Right atrium auricular region (tissue), 2 donors: ENCODE data around the gene EMP1. TPM values are rescaled to one million over a fixed set of nuclear protein-coding genes. Genes with fewer than 3 reads are reported as not detected.

Experiments used
- DNase-seq: peaks from one replicate; pipeline ENCODE4 v3.0.0-alpha.2; 2019; ENCODE audit warnings: low spot score
- H3K27ac ChIP-seq, 2 donors: fragments of 200-600 bp; sonication (generic); 1 replicate in 1 of 2; 2 replicates in 1 of 2; pipeline ENCODE4 v1.5.1; 2016 to 2019
- H3K27me3 ChIP-seq, 2 donors: fragments of 200-600 bp; sonication (generic); one replicate each; pipeline versions ENCODE4 v1.5.1 to v1.6.0; 2017 to 2019
- H3K36me3 ChIP-seq: fragments of 200-600 bp; sonication (generic); one replicate; pipeline ENCODE4 v1.5.1; 2016
- H3K4me1 ChIP-seq, 2 donors: fragments of 200-600 bp; sonication (generic); one replicate each; pipeline versions ENCODE4 v1.5.1 to v1.6.0; 2017 to 2019
- H3K4me3 ChIP-seq, 2 donors: fragments of 200-600 bp; sonication (generic); 1 replicate in 1 of 2; 2 replicates in 1 of 2; pipeline ENCODE4 v1.5.1; 2017 to 2019; ENCODE audit warnings: mild to moderate bottlenecking in 1 of 2, moderate library complexity in 1 of 2
- H3K9me3 ChIP-seq, 2 donors: fragments of 200-600 bp; sonication (generic); one replicate each; pipeline ENCODE4 v1.5.1; 2019
- total RNA-seq, 2 donors: library from RNA; depleted of rRNA; stranded (reverse); fragments of >200 nt; gene quantifications; one replicate each; pipeline ENCODE4 v1.1.0, GENCODE V29; 2016
- TF ChIP-seq, protein P1 (sequence below), 2 donors: fragments of 200-600 bp; sonication (generic); IDR thresholded peaks; one replicate each; pipeline ENCODE4 v1.5.1; 2019; ENCODE audit warnings: antibody characterized with exemption in 2 of 2

EMP1 gene
- total RNA-seq, 2 donors from 2014 or later, result 188 to 208 TPM

DNA sequence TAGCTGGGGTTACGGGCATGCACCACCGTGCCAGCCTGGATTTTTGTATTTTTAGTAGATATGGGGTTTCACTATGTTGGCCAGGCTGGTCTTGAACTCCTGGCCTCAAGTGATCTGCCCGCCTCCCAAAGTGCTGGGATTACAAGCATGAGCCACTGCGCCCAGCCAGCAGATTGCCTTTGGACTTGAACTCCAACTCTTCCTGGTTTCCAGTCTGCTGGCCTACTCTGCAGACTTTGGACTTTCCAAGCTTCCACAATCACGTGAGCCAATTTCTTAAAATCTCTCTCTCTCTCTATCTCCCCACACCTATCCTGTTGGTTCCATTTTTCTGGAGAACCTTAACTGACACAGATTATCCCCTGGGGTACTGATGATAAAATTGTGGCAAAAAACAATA is 55.0 kb downstream of the EMP1 start:
- TF ChIP-seq, protein P1, sequence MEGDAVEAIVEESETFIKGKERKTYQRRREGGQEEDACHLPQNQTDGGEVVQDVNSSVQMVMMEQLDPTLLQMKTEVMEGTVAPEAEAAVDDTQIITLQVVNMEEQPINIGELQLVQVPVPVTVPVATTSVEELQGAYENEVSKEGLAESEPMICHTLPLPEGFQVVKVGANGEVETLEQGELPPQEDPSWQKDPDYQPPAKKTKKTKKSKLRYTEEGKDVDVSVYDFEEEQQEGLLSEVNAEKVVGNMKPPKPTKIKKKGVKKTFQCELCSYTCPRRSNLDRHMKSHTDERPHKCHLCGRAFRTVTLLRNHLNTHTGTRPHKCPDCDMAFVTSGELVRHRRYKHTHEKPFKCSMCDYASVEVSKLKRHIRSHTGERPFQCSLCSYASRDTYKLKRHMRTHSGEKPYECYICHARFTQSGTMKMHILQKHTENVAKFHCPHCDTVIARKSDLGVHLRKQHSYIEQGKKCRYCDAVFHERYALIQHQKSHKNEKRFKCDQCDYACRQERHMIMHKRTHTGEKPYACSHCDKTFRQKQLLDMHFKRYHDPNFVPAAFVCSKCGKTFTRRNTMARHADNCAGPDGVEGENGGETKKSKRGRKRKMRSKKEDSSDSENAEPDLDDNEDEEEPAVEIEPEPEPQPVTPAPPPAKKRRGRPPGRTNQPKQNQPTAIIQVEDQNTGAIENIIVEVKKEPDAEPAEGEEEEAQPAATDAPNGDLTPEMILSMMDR (IDR thresholded peaks at IDR 0.05), result no peak
- no peak for DNase-seq
- H3K4me1 ChIP-seq, result peaks cover 0 to 5% of the 10 kb centered on the region in 2 donors
- H3K4me3 ChIP-seq, result no peak overlapping the region
- H3K36me3 ChIP-seq, result no peaks in the 10 kb centered on the region
- no peaks in the 10 kb centered on the region for H3K9me3 ChIP-seq
- H3K27me3 ChIP-seq, result no peaks in the 10 kb centered on the region
- no peak overlapping the region for H3K27ac ChIP-seq

DNA sequence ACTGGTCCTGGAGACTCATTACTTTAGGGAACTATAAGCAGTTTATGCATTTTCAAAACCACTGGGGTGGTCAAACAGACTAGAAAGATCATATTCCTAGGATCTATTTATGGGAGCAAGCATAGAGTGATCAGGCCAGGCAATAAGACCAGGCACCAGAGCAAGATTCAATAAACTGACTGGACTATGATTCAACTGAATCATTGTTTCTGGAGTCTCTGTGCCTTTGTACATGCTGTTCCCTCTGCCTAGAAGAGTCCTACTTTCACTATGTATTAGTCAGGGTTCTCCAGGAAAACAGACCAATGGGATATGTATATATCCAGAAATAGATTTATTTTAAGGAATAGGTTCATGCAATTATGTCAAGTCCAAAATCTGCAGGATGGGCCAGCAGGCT is 55.5 kb downstream of the EMP1 start:
- no peak for DNase-seq
- no peak overlapping the region for H3K27ac ChIP-seq
- H3K36me3 ChIP-seq, result no peaks in the 10 kb centered on the region
- H3K4me1 ChIP-seq, result peaks cover 0 to 5% of the 10 kb centered on the region in 2 donors
- TF ChIP-seq, protein P1 (IDR thresholded peaks at IDR 0.05), result no peak
- H3K9me3 ChIP-seq, result no peaks in the 10 kb centered on the region
- H3K27me3 ChIP-seq, result no peaks in the 10 kb centered on the region
- no peak overlapping the region for H3K4me3 ChIP-seq

DNA sequence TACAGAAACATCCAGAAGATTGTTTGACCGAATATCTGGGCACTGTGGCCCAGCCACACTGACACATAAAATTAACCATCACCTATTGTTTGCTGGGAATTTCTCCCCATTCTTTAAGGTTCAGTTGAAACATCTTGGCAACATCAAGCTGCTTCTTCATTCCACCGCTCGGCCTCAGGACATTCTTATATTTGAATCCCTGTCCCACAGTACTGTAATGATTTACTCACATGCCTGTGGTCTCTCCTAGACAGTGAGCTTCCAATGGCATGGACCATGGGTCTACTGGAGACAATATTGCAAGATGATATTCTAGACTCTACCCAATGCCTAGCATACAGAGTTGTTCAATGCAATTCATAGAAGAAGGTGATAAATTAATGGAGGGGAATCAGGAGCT is 56.1 kb downstream of the EMP1 start:
- Histone ChIP-seq H3K9me3 (no peaks in the 10 kb centered on the region), H3K36me3 (no peaks in the 10 kb centered on the region), H3K4me1 (peaks cover 0 to 5% of the 10 kb centered on the region in 2 donors), H3K27ac (no peak overlapping the region), H3K27me3 (no peaks in the 10 kb centered on the region), H3K4me3 (no peak overlapping the region)
- no peak for DNase-seq
- TF ChIP-seq, protein P1 (IDR thresholded peaks at IDR 0.05), result no peak

DNA sequence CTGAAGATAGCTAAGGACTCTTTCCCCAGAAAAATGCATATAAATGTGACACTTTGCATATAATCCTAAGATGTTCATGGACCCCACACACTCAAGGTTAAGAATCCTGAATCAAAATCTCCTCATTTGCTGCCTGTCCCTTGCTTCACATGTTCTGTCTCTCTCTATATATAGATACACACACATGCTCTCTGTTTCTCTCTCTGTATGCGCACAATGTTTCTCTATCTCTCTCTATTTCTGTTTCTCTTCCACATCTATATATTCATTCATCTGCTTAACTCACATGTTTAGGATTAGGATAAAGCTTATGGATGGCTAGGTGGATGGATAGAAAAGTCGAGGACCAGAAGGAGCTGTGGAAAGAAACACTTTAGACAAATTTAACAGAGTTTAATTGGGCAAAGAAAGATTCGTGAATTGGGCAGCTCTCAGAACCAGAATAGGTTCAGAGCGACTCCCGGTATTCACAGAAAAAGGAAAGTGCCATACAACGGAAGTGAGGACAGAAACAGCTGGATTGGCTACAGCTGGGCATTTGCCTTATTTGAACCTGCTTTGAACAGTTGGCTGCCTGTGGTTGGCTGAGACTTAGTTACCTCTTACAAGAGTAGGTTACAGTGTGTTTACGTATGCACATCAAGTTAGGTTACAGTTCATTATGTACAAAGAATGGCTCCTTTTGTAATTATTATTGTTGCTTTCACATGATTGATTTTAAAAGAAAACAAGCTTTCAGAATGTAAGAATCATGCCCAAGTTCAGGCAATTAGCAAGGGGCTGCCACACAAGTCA is 57.6 kb downstream of the EMP1 start:
- H3K27me3 ChIP-seq, result no peaks in the 10 kb centered on the region
- H3K4me1 ChIP-seq, result peaks cover 0 to 5% of the 10 kb centered on the region in 2 donors
- H3K4me3 ChIP-seq, result no peak overlapping the region
- H3K27ac ChIP-seq, result no peak overlapping the region
- H3K36me3 ChIP-seq, result no peaks in the 10 kb centered on the region
- TF ChIP-seq, protein P1 (IDR thresholded peaks at IDR 0.05), result no peak
- DNase-seq, result no peak
- H3K9me3 ChIP-seq, result no peaks in the 10 kb centered on the region

DNA sequence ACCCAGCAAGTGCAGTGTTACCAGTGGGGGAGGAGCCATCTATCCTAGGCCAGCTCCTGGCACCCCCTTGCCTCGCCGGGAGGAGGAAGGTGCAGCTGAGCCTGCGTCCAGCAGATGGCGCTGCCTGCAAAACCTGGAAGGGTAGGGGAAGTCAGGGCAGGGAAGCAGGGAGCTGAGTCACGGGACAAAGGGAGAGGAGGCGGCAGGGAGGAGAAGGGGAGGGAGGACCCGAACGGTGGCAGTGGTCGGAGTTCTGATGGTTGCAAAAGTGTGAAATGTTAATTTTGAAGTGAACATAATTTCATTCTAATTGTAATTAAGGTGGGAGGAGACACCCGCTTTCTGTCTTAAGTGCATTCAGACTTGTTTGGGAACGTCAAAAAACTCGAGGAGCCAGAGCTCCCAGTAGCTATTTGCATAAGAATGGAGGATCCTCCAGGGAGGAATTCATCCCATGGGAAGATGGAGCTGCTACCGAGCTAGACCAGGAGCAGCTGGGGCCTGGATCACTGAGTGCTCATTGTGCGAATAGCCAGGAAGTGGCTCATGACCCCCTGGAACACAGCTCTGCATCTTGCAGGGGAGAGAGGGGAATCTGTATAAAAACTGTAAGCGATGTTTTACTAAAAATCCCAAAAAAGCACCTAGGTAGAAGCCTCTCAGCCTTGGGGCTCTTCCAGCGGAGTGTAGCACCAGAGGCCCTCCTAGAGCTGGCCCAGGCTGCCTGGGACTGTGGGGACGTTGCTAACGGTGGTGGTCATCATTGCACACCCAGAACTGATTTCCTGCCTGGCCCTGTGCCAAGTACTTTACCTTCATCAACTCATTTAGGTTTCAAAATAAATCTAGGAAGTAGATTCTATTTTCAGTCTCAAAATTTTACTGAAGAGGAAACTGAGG is 59.5 kb downstream of the EMP1 start:
- H3K4me1 ChIP-seq, result peaks cover 0 to 5% of the 10 kb centered on the region in 2 donors
- H3K4me3 ChIP-seq, result peak overlapping the region in 1 of 2 donors; percentile 40
- no peak overlapping the region for H3K27ac ChIP-seq
- no peaks in the 10 kb centered on the region for H3K9me3 ChIP-seq
- DNase-seq, result peak; percentile 94
- H3K27me3 ChIP-seq, result no peaks in the 10 kb centered on the region
- H3K36me3 ChIP-seq, result no peaks in the 10 kb centered on the region
- TF ChIP-seq, protein P1 (IDR thresholded peaks at IDR 0.05), result peak; percentile 90 to 96
